ENCODE data around the gene HSPD1.
A peak's percentile ranks its signal among the peaks of the same experiment; 100 is the strongest.
"Not testable (repeated sequence)": the region's sequence is repeated elsewhere in the genome, so short reads cannot be mapped to it uniquely, and the experiment has no call there.

The HSPD1 gene

GRCh38 chr2:197497326-197497725 lies 2.3 kb downstream of the HSPD1 start:
- no peak for DNase-seq (ENCODE audit: low read depth in 1 of 2, low spot score in 1 of 2)

- DNase-seq (ENCODE audit: low read depth in 1 of 2, low spot score in 1 of 2), result no peak
These were observed 2.9 kb downstream of the HSPD1 start for GRCh38 chr2:197496695-197497094.

GRCh38 chr2:197495433-197496134 lies 4.1 kb downstream of the HSPD1 start:
- DNase-seq (ENCODE audit: low read depth in 1 of 2, low spot score in 1 of 2), result no peak

DNA sequence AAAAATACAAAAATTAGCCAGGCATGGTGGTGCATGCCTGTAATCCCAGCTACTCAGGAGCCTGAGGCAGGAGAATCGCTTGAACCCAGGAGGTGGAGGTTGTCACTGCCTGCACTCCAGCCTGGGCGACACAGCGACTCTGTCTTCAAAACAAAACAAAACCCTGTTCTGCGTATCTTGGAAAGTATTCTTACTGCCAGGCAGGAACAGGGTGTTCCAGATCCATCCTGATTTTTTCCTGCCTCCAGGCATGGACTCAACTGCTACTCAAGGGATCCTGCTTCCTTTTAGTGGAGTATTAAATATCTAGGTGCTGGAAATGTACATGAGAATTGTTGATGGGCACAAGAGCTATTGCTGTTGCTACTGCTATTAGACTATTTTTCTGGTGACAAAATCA lies 12.3 kb downstream of the HSPD1 start:
- no peak for DNase-seq (ENCODE audit: low read depth in 1 of 2, low spot score in 1 of 2)

DNA sequence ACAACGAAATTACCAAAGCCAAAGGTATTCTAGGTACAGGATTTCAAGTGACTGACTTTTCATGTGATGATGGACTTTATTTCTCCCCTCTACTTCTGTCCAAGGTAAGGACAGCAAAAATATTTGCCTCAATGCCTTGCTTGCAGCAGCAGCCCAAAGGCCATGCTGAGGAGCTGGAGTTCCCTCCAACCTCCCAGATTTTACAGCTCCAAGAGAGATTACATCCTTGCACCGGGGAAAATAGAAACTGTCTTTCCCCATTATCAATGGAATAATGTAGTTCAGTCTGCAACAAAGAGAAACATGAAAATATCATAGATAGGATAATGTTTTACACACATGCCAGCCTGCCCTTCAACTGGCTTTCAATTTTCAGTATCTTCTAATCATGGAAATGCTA lies 13.5 kb downstream of the HSPD1 start:
- no peak for DNase-seq (ENCODE audit: low read depth in 1 of 2, low spot score in 1 of 2)

DNA sequence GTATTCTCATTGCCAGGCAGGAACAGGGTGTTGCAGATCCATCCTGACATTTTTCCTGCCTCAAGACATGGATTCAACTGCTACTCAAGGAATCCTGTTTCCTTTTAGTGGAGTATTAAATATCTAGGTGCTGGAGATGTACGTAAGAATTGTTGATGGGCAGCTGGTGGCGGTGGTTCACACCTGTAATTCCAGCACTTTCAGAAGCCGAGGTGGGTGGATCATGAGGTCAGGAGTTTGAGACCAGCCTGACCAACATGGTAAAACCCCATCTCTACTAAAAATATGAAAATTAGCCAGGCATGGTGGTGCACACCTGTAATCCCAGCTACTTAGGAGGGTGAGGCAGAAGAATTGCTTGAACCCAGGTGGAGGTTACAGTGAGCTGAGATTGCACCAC lies 15.4 kb downstream of the HSPD1 start:
- not testable (repeated sequence) for DNase-seq (ENCODE audit: low read depth in 1 of 2, low spot score in 1 of 2)

DNA sequence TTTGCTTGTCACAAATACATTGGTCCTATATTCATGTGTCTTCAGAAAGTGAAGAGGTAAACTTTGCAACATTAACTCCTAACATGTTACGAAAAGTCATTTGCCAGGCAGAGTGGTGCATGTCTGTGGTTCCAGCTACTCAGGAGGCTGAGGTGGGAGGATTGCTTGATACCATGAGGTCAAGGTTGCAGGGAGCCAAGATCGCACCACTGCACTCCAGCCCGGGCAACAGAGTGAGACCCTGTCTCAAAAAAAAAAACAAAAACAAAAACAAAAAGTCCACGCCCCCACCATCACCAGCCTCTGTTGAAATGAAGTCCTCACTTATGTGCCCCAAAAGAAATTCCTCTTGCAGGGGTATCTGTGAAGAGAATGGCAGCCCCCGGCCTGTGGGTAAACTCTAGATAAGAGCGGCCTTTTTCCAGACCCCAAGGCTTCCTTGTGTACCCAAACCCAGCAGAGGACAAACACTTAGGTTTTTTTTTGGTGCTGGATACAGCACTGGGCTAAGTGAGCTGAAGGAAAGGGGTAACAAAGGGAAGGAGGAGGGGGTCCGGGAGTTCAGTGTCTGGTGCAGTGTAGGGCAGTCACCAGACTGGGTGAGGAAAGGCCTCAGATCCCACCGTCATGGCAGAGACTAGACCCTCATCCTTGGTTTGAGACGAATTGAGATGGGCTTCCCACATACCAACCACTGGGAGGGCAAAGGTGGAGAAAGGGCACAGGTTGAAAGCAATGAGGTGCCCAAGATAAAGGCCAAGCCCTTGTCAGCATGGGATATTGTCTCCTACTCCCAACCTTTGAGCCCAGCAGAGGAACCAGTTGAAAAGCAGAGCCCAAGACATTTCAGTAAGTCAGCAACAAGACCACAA lies 19.2 kb downstream of the HSPD1 start:
- no peak for DNase-seq (ENCODE audit: low read depth in 1 of 2, low spot score in 1 of 2)

GRCh38 chr2:197477797-197478196 lies 21.8 kb downstream of the HSPD1 start:
- no peak for DNase-seq (ENCODE audit: low read depth in 1 of 2, low spot score in 1 of 2)

DNA sequence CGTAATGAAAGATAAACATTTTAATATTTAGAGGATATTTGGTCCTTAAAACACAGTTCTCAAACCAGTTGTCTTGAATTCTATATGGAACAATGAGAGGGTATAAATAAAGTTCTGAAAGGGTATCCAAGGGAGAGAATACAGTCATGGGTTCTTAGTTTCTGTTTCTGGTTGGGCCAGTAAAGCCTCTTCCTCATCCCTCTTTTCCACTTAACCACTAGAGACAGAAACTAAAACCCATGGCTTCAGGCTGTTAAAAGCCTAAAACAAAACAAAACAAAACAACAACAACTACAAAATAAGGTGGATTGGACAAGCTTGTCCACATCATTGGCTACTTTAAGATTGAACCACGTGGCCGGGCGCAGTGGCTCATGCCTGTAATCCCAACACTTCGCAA lies 27.5 kb downstream of the HSPD1 start:
- no peak for DNase-seq (ENCODE audit: low read depth in 1 of 2, low spot score in 1 of 2)

DNA sequence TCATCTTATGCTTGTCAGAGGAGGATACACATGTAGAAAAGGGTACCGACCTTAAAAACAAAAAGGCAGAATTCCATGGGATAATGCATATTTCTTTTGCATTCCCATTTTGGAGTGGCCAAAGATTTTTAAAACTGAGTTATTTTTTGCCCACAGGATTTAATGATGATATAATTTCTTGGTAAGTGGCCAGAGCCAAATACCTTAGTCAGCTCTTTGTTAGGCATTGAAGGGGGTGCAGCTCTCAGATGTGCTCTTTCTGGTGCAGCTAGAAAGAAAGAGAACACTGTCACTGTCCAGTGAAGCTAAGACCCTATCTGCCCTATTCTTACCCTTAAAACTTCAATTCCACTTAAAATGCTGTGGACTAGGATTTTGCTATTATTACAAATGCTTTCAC lies 35.5 kb downstream of the HSPD1 start:
- DNase-seq (ENCODE audit: low read depth in 1 of 2, low spot score in 1 of 2), result no peak

DNA sequence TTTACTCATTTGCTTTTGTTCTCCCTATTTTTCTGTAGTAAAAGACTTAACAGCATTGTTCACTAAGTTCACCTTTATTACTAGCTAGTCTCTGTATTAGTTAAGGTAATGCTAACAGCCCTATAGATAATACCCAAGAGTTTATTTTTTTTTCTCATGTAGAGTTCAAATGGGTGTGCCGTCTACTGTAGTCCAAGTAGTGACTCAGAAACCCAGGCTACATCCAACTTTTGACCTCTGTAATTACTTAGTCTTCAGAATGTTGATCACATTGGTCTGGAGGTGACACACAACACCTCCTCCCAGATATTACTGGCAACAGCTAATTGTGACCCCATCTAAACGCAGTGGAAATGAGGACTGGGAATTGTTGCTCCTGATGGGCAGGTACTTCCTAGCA lies 38.6 kb downstream of the HSPD1 start:
- DNase-seq (ENCODE audit: low read depth in 1 of 2, low spot score in 1 of 2), result no peak

GRCh38 chr2:197460649-197461048 lies 39.0 kb downstream of the HSPD1 start:
- DNase-seq (ENCODE audit: low read depth in 1 of 2, low spot score in 1 of 2), result no peak

- DNase-seq (ENCODE audit: low read depth in 1 of 2, low spot score in 1 of 2), result no peak
These were observed 44.2 kb downstream of the HSPD1 start for GRCh38 chr2:197455428-197455827.

DNA sequence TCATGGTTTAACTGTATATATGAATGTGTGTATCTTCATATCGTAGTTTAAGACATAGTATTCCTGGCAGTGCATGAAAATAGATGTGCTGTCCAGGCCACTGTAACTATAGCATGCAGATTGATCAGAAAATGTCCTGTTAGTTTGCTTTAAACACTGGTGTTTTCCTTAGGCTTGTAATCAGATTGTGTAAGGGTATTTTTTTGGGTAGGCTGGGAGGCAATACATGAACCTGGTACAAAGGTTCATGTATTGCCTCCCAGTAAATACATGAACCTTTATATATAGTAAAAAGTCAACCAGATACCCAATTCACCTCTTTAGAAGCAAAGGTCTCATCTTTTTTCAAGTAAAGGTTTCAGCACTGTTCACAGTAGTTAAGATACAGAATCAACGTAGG lies 44.7 kb downstream of the HSPD1 start:
- DNase-seq (ENCODE audit: low read depth in 1 of 2, low spot score in 1 of 2), result no peak

DNA sequence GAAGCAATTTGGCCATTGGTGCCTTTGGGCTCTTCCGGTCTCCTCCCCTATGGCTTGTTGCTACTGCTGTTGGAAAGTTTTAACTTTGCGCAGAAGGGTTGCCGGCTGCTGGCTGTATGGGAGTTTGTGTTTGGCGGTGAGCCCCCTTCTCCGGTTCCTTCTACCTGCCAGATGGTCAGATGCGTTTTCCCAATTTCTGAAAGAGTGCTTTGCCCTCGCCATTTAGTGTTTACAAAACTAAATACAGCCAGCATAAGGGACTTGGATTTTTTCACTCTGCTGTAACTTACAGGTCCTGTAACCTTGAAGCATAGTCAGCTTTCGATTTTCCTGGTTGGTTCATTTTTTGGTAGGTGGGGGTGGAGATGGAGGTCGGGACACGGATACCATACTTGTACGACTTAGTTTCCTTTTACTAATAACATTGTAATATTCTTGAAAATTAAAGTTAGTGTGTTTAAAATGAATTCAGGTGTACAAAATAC lies 45.7 kb downstream of the HSPD1 start:
- no peak for DNase-seq (ENCODE audit: low read depth in 1 of 2, low spot score in 1 of 2)

DNA sequence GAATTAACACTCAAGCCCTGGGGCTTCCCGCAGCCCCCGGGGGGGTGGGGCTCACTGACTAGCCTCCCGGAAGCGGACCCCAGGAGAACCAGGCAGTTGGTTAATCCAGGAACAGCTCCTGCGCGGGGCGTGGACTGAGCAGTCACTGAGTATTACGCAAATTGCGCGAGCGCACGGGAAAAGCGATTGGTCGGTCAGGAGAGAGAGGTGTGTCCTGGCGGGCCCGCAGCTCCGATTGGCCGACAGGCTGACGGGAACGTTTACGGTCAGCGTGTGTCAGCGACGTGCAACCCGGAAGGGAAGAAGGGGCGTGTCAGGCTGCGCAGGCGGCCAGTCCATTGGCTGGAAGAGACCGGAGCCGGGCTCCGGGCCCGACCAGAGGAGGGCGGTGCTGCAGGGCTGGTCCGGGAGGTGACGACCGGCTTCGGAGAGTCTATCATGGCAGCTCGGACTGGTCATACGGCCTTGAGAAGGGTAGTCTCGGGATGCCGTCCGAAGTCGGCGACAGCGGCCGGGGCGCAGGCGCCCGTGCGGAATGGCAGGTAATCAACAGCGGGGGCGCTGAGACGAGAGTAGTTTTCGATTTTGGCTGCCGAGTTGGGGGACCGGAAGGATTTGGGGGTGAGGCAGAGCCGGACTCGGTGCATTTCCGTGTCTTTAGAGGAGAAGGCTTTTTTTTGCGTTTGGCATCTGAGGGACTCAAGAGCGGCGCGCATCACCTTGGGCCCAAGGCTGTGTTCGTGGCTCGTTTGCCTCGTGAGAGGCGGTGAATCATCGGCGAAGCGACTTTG lies 46.3 kb downstream of the HSPD1 start, which contains the start of gene COQ10B:
Gene COQ10B, plus strand, starts transcription at position 430 of the 791 bp plus-strand sequence. Its CDS starts 9 bp downstream, at position 439.
- DNase-seq (ENCODE audit: low read depth in 1 of 2, low spot score in 1 of 2), result peak; percentile 92 to 98

DNA sequence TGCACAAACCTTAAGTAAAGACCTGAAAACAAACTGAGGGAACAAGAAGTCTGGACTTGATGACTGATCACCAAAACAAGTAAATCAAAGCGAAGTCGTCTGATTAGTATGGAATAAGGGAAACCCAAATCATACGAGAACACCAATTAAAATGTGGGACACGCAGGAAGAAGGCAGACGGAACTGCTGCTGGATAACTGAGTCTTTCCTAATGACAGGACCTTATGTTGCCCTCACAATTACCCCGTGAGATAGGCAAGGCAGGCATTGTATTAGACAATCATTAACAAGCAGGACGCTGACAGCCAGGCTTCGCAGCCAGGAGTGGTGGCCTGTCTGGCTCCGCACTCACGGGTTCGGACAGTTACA lies 46.9 kb downstream of the HSPD1 start:
- DNase-seq (ENCODE audit: low read depth in 1 of 2, low spot score in 1 of 2), result no peak

- DNase-seq (ENCODE audit: low read depth in 1 of 2, low spot score in 1 of 2), result not testable (repeated sequence)
These were observed 48.7 kb downstream of the HSPD1 start for GRCh38 chr2:197450935-197451358.

GRCh38 chr2:197450465-197450864 lies 49.2 kb downstream of the HSPD1 start:
- no peak for DNase-seq (ENCODE audit: low read depth in 1 of 2, low spot score in 1 of 2)

DNA sequence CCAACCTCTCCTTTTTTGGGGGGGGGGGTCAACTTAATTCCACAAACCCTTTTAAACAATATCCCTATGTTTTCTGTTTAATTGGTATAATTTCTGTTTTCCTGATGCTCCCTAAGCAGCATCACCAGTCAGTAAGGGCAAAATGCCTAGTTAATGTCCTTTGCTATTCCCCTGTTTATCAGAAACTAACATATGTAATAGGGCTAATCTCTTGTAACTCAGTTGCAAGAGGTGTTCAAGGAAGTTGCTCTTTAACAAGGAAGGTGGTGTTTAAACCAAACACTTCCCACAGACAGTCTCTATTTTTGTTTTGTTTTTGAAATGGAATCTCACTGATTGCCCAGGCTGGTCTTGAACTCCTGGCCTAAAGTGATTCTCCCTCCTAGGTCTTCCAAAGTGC lies 52.8 kb downstream of the HSPD1 start:
- DNase-seq (ENCODE audit: low read depth in 1 of 2, low spot score in 1 of 2), result no peak

DNA sequence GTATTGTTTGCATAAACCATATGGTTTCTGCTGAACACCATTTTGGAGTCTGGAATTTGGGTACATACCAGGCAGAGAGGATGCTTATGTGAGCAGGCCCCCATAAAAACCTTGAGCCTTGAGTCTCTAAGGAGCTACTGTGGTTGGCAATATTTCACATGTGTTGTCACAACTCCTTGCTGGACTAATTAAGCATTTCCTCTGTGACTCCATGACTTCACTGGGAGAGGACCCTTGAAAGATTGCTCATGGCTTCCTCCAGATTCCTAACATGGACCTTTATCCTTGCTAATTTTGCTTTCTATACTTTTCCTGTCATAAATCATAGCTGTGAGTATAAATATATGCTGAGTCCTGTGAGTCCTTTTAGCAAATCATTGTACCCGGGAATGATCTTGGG lies 53.9 kb downstream of the HSPD1 start:
- DNase-seq (ENCODE audit: low read depth in 1 of 2, low spot score in 1 of 2), result no peak
